Esophagus (tissue), 2 donors: ENCODE data around the gene DNAJB4. TPM values are rescaled to one million over a fixed set of nuclear protein-coding genes. Genes with fewer than 3 reads are reported as not detected.
A peak's percentile ranks its signal among the peaks of the same experiment; 100 is the strongest.
"Not testable (repeated sequence)": the region's sequence is repeated elsewhere in the genome, so short reads cannot be mapped to it uniquely, and the experiment has no call there.

Experiments
- H3K27ac ChIP-seq, 2 donors: one replicate each; pipeline ENCODE4 v1.5.1; 2013; ENCODE audit warnings: low read depth in 2 of 2, mild to moderate bottlenecking in 2 of 2, inconsistent platforms in 1 of 2, low read length in 1 of 2, moderate library complexity in 1 of 2
- H3K27me3 ChIP-seq, 2 donors: one replicate each; pipeline ENCODE4 v1.6.1; 2013; ENCODE audit warnings: low read length in 2 of 2, control low read depth in 1 of 2, mild to moderate bottlenecking in 1 of 2; ENCODE audit not compliant: insufficient read depth in 2 of 2, control insufficient read depth in 1 of 2
- H3K36me3 ChIP-seq, 2 donors: one replicate each; pipeline ENCODE4 v1.6.1; 2013; ENCODE audit warnings: low read length in 1 of 2; ENCODE audit not compliant: control insufficient read depth in 2 of 2, insufficient read depth in 2 of 2
- H3K4me1 ChIP-seq, 2 donors: one replicate each; pipeline ENCODE4 v1.6.1; 2013; ENCODE audit warnings: low read length in 1 of 2; ENCODE audit not compliant: control insufficient read depth in 2 of 2, insufficient read depth in 2 of 2
- H3K4me3 ChIP-seq, 2 donors: one replicate each; pipeline ENCODE4 v1.5.1; 2013; ENCODE audit warnings: low read length in 2 of 2, mild to moderate bottlenecking in 2 of 2, low read depth in 1 of 2, moderate library complexity in 1 of 2
- H3K9me3 ChIP-seq, 2 donors: one replicate each; pipeline ENCODE4 v1.6.1; 2013; ENCODE audit warnings: mild to moderate bottlenecking in 2 of 2, low read depth in 1 of 2, low read length in 1 of 2, moderate library complexity in 1 of 2; ENCODE audit not compliant: control insufficient read depth in 2 of 2, insufficient read depth in 1 of 2
- WGBS, 2 donors: extraction: QIAGEN DNeasy Blood & Tissue Kit; methylation state at CpG; one replicate each; pipeline ENCODE4 v1.1.7; 2013; 5-methylcytosine and 5-hydroxymethylcytosine counted together
- polyA plus RNA-seq, 2 donors: library from polyadenylated mRNA; stranded (reverse); fragments of 200-250 nt; gene quantifications; one replicate each; pipeline ENCODE4 v1.2.3, GENCODE V29; 2013
- donor health status: healthy with polysubstance abuse.
- donor health status: Bipolar disorder and iron deficiency.

The DNAJB4 gene
- polyA plus RNA-seq, 2 donors, result 4.9 to 7.7 TPM

- 92 to 96% methylated on average over 2 of the region's 2 CpGs for WGBS, 2 donors
- no peaks in the 10 kb centered on the region for H3K27me3 ChIP-seq
- H3K36me3 ChIP-seq, result no peaks in the 10 kb centered on the region
- no peaks in the 10 kb centered on the region for H3K4me1 ChIP-seq
- H3K9me3 ChIP-seq, result no peaks in the 10 kb centered on the region
- no peak overlapping the region for H3K27ac ChIP-seq
- H3K4me3 ChIP-seq, result no peak overlapping the region
Observed at GRCh38 chr1:78053498-78053897, 48.8 kb downstream of the DNAJB4 start.

GRCh38 chr1:78054559-78054958, 49.8 kb downstream of the DNAJB4 start:
- Histone ChIP-seq H3K9me3 (no peaks in the 10 kb centered on the region), H3K4me1 (no peaks in the 10 kb centered on the region), H3K36me3 (no peaks in the 10 kb centered on the region), H3K27ac (no peak overlapping the region), H3K4me3 (no peak overlapping the region), H3K27me3 (no peaks in the 10 kb centered on the region)

- H3K4me3 ChIP-seq, result no peak overlapping the region
- no peaks in the 10 kb centered on the region for H3K36me3 ChIP-seq
- H3K27me3 ChIP-seq, result no peaks in the 10 kb centered on the region
- no peaks in the 10 kb centered on the region for H3K9me3 ChIP-seq
- no peaks in the 10 kb centered on the region for H3K4me1 ChIP-seq
- H3K27ac ChIP-seq, result no peak overlapping the region
- WGBS, 2 donors, result 49 to 62% methylated on average over 2 of the region's 2 CpGs
Observed at GRCh38 chr1:78054972-78055371, 50.2 kb downstream of the DNAJB4 start.

- 61 to 77% methylated on average over 3 of the region's 3 CpGs for WGBS, 2 donors
- H3K9me3 ChIP-seq, result no peaks in the 10 kb centered on the region
- H3K4me3 ChIP-seq, result no peak overlapping the region
- H3K4me1 ChIP-seq, result no peaks in the 10 kb centered on the region
- H3K36me3 ChIP-seq, result no peaks in the 10 kb centered on the region
- peak overlapping the region in 1 of 2 donors; percentile 18 for H3K27ac ChIP-seq
- H3K27me3 ChIP-seq, result no peaks in the 10 kb centered on the region
Observed at GRCh38 chr1:78055565-78056132, 50.9 kb downstream of the DNAJB4 start.

- H3K36me3 ChIP-seq, result no peaks in the 10 kb centered on the region
- WGBS, 2 donors, result 75 to 77% methylated on average over 4 of the region's 4 CpGs
- H3K4me1 ChIP-seq, result no peaks in the 10 kb centered on the region
- H3K4me3 ChIP-seq, result no peak overlapping the region
- H3K9me3 ChIP-seq, result no peaks in the 10 kb centered on the region
- H3K27ac ChIP-seq, result no peak overlapping the region
- no peaks in the 10 kb centered on the region for H3K27me3 ChIP-seq
Observed at GRCh38 chr1:78058670-78059069, 53.9 kb downstream of the DNAJB4 start.

GRCh38 chr1:78060857-78061563, 56.3 kb downstream of the DNAJB4 start:
- no peaks in the 10 kb centered on the region for H3K27me3 ChIP-seq
- H3K4me1 ChIP-seq, result no peaks in the 10 kb centered on the region
- peak overlapping the region in 1 of 2 donors; percentile 55 for H3K27ac ChIP-seq
- H3K9me3 ChIP-seq, result no peaks in the 10 kb centered on the region
- WGBS, 2 donors, result 69 to 76% methylated on average over 4 of the region's 4 CpGs
- H3K4me3 ChIP-seq, result no peak overlapping the region
- H3K36me3 ChIP-seq, result no peaks in the 10 kb centered on the region

GRCh38 chr1:78061825-78062523, 57.2 kb downstream of the DNAJB4 start:
- whole genome bisulfite sequencing, 2 donors, result 72 to 73% methylated on average over 2 of the region's 2 CpGs
- Histone ChIP-seq H3K9me3 (no peaks in the 10 kb centered on the region), H3K27ac (no peak overlapping the region), H3K4me3 (no peak overlapping the region), H3K27me3 (no peaks in the 10 kb centered on the region), H3K36me3 (no peaks in the 10 kb centered on the region), H3K4me1 (no peaks in the 10 kb centered on the region)

- not testable (repeated sequence) for H3K36me3 ChIP-seq, H3K27me3 ChIP-seq, H3K4me3 ChIP-seq, H3K9me3 ChIP-seq, H3K27ac ChIP-seq, H3K4me1 ChIP-seq
- WGBS, 2 donors, result 89 to 93% methylated on average over 2 of the region's 2 CpGs
Observed at GRCh38 chr1:78064886-78065285, 60.1 kb downstream of the DNAJB4 start.
